BE2C (cell line): ENCODE measurements around the gene EIF2B4.
"Not testable (repeated sequence)": the region's sequence is repeated elsewhere in the genome, so short reads cannot be mapped to it uniquely, and the experiment has no call there.

Experiments
- DNase-seq: peaks from one replicate; pipeline ENCODE4 v3.0.0-alpha.2; 2020
- H3K27me3 ChIP-seq: fragments of 250-450 bp; sonication (Bioruptor Pico); 2 replicates; pipeline ENCODE4 v1.5.1; 2020; ENCODE audit warnings: mild to moderate bottlenecking
- H3K36me3 ChIP-seq: fragments of 250-450 bp; sonication (Bioruptor Pico); 2 replicates; pipeline ENCODE4 v1.5.1; 2020; ENCODE audit warnings: mild to moderate bottlenecking
- H3K4me1 ChIP-seq: fragments of 250-450 bp; sonication (Bioruptor Pico); 2 replicates; pipeline ENCODE4 v1.5.1; 2020
- H3K4me3 ChIP-seq: 2 replicates; pipeline ENCODE4 v1.5.1; 2011; ENCODE audit warnings: low read depth, low read length
- H3K9me3 ChIP-seq: fragments of 250-450 bp; sonication (Bioruptor Pico); 2 replicates; pipeline ENCODE4 v1.5.1; 2020
- TF ChIP-seq, protein P1 (sequence below): IDR thresholded peaks from 2 replicates; pipeline ENCODE4 v1.5.1; 2012; ENCODE audit warnings: mild to moderate bottlenecking, low read depth, low read length

The EIF2B4 gene

DNA sequence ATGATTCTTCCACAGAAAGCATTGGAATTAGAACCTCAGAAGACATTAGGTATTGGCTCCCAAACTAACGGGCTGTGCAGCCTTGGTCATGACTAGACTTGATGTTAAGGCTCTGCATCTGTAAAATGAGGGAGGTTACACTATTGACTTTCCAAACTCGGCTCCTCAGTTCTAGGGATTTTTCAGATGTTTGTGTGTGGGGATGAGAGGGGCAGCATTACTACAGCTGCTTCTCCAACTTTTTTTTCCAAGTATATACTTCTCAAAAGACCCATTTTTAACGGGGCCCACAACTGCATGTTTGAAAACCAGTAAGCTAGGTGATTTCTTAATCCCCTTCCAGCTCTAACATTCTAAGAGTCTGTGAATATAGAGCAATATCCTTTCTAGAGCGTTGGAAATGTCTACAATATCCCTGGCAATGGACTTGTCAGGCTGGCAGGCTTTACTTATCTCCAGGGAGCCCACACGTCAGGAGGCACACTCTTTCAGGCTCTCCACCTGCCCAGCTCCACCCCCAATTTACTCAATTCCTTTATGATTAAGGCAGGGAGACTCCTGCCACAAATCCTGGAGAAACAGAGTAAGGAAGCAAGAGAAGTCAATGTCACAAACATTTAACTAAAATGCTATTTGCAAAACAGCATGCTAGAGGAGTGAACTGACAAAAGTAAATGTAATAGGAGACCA lies 46.4 kb downstream of the EIF2B4 start:
- peaks cover 25% of the 10 kb centered on the region for H3K36me3 ChIP-seq
- peaks cover 11% of the 10 kb centered on the region for H3K4me1 ChIP-seq
- H3K4me3 ChIP-seq = peak overlapping the region; percentile 100
- H3K27me3 ChIP-seq = no peaks in the 10 kb centered on the region
- no peaks in the 10 kb centered on the region for H3K9me3 ChIP-seq
- TF ChIP-seq, protein P1, sequence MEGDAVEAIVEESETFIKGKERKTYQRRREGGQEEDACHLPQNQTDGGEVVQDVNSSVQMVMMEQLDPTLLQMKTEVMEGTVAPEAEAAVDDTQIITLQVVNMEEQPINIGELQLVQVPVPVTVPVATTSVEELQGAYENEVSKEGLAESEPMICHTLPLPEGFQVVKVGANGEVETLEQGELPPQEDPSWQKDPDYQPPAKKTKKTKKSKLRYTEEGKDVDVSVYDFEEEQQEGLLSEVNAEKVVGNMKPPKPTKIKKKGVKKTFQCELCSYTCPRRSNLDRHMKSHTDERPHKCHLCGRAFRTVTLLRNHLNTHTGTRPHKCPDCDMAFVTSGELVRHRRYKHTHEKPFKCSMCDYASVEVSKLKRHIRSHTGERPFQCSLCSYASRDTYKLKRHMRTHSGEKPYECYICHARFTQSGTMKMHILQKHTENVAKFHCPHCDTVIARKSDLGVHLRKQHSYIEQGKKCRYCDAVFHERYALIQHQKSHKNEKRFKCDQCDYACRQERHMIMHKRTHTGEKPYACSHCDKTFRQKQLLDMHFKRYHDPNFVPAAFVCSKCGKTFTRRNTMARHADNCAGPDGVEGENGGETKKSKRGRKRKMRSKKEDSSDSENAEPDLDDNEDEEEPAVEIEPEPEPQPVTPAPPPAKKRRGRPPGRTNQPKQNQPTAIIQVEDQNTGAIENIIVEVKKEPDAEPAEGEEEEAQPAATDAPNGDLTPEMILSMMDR = no peak
- no peak for DNase-seq

DNA sequence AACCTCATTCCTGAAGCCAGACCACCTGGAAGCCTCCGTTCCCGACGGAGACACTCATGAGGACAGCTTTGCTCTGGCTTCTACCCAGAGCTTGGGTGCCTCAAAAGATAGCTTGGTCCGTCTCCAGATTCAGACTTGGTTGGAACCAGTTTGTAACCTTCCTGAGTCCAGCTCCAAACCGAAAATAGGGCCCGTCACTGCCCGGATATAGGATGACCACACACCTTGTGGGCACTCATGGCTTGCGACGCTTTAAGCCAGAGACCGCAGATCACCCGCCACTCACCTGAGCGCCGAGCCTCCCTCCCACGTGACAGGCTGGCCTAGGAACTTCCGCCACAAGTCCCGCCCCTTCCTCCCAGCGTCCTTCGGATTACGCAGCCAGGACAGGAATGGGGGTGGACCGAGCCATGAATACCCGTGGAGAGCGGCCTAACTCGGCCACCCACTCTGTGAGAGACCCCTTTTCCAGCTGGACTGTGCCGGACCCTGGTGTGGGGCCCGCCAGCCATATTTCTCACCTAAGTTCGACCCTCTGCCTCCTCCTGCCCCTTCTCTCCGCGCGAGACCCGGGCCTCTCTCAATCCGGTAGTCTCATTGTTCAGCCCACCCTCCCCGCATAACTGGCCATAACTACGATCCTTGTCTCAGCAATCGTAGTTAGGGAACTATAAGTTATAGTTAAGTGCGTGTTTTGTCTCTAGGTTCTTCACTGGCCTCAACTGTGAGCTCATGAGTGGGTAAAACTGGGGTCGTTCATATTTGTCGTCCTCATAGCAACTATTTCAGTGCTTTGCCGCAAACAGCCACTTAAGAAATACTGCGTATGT lies 47.2 kb downstream of the EIF2B4 start, which contains the start of gene MPV17:
Gene MPV17, minus strand, starts transcription at position 332 of the 830 bp plus-strand sequence. CDS start 580 bp downstream, outside the sequence.
- H3K4me1 ChIP-seq = peaks cover 11% of the 10 kb centered on the region
- no peaks in the 10 kb centered on the region for H3K27me3 ChIP-seq
- no peaks in the 10 kb centered on the region for H3K9me3 ChIP-seq
- TF ChIP-seq, protein P1 = no peak
- peak; percentile 93 for DNase-seq
- peak within 1 kb of the TSS; percentile 100 for H3K4me3 ChIP-seq
- H3K36me3 ChIP-seq = peaks cover 18% of the 10 kb centered on the region

DNA sequence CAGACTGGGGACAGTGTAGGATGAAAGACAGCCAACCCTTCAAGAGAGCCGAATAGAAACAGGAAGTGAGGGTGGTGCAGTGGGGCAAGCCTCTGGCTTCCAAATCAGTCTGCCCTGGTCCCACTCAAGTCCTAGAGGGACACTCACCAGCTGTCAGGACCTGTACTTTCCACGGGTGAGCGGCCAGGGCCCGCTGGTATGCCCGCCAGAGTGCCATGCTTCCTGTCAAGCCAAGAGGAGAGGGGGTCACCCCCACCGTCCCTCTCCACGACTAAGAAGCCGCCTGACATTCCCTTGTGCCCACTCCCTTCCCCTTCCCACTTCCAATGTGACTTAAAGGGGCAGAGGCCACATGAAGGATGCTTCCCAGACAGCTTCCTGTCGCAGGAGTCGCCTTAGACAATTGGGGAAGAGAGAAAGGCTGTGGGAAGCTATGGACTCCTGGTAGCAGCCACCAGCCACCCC lies 47.8 kb downstream of the EIF2B4 start:
- Histone ChIP-seq H3K27me3 (no peaks in the 10 kb centered on the region), H3K36me3 (peaks cover 14% of the 10 kb centered on the region), H3K9me3 (no peaks in the 10 kb centered on the region), H3K4me3 (peak overlapping the region; percentile 100), H3K4me1 (peaks cover 11% of the 10 kb centered on the region)
- TF ChIP-seq, protein P1 = no peak
- no peak for DNase-seq

DNA sequence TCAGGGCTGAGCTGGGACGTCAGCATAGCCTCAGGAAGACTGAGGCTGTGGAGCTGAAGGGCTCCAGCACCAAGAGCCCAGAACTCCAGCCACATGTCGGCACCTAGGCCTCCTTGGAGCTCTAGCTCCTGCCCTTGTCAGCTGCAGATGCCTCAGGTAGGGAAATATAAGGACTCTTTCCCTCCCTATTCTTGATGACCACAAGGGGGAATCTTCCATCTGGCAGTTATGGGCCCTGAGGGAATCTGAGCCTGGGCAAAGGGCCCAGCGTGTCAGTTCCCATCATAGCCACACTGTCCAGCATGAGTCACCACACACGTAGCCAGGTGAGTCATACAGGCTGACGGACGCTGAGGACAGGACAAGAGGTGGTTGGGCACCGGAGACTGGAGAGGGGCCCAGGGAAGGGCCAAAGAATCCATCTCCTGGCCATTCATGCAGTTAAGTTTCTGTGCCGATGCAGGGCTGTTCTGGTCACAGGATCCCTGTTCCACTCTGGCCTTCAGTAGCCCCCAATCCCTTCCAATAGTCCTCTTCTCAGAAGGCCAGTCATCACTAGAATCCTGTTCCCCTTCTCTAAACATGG lies 49.1 kb downstream of the EIF2B4 start:
- peaks cover 6% of the 10 kb centered on the region for H3K36me3 ChIP-seq
- H3K9me3 ChIP-seq = no peaks in the 10 kb centered on the region
- H3K4me1 ChIP-seq = peaks cover 11% of the 10 kb centered on the region
- TF ChIP-seq, protein P1 = peak; percentile 52
- peak; percentile 78 for DNase-seq
- H3K27me3 ChIP-seq = no peaks in the 10 kb centered on the region
- peak overlapping the region; percentile 21; the same call in 1 of the 2 replicates for H3K4me3 ChIP-seq

DNA sequence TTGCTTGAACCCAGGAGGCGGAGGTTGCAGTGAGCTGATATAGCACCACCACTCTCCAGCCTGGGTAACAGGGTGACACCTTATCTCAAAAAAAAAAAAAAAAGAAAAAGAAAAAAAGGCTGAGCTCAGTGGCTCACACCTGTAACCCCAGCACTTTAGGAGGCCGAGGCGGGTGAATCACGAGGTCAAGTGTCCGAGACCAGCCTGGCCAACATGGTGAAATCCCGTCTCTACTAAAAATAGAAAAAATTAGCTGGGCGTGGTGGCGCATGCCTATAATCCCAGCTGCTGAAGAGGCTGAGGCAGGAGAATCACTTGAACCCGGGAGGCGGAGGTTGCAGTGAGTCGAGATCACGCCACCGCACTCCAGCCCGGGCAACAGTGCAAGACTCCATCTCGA lies 50.3 kb downstream of the EIF2B4 start:
- H3K27me3 ChIP-seq, DNase-seq, H3K36me3 ChIP-seq, H3K9me3 ChIP-seq, H3K4me3 ChIP-seq: not testable (repeated sequence)
- peaks cover 11% of the 10 kb centered on the region for H3K4me1 ChIP-seq

DNA sequence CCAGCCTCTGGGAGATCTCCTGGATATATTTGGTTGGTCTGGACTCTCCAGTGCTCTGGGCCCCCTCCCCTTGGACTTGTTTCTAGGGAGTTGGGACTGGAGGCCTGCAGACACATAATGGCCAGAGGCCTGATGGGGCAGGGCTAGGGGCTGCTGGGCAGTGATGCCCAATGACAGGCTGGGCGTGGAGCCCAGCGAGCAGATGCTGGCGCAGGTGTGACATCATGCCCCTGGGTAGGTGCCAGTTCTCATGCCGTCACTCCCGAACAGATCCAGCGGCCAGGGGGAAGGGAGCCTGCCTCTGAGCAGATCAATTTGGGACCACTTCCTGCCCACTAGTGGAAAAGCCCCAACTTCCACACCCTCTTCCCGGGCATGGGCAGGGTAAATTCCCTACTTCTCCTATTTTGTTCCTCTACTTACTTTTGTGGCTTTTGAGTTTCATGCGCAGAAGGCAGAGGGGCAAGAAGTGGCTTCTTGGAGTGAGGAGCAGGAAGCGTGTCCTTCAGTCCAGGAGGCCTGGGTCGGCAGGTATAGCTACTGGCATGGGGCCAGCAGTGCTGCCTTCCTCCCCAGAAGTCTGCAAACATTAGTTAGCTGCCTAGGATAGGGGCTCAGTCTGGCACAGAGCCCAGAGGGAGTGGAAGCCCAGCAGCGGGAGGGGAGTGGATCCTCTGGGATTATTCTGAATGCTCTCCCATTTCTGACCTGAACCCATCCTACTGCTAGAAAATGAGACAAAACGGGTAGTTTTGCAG lies 53.3 kb downstream of the EIF2B4 start:
- no peak overlapping the region for H3K4me3 ChIP-seq
- H3K4me1 ChIP-seq = peaks cover 8% of the 10 kb centered on the region
- no peaks in the 10 kb centered on the region for H3K9me3 ChIP-seq
- TF ChIP-seq, protein P1 = no peak
- no peaks in the 10 kb centered on the region for H3K36me3 ChIP-seq
- DNase-seq = peak; percentile 56
- no peaks in the 10 kb centered on the region for H3K27me3 ChIP-seq
